ENCODE results near the gene LRRC1. TPM values are rescaled to one million over a fixed set of nuclear protein-coding genes. Genes with fewer than 3 reads are reported as not detected.

LRRC1 gene
- total RNA-seq, 1 experiment from 2014 or later = 10.3 TPM

GRCh38 chr6:53924821-53925422 is 130.1 kb downstream of the LRRC1 start:
- Histone ChIP-seq H3K23me2 (ENCODE audit: insufficient read length, low read depth, low read length, poor library complexity, severe bottlenecking) (no peaks in the 10 kb centered on the region), H2BK12ac (ENCODE audit: insufficient read length, low read depth, low read length) (no peak overlapping the region), H3K79me2 (ENCODE audit: insufficient read depth, low read length) (no peaks in the 10 kb centered on the region), H3K4me1 (ENCODE audit: insufficient read depth, low read length) (no peaks in the 10 kb centered on the region), H4K91ac (ENCODE audit: insufficient read length, low read depth, low read length) (no peak overlapping the region), H4K20me1 (ENCODE audit: control insufficient read depth, insufficient read depth, insufficient read length) (no peaks in the 10 kb centered on the region), H2AFZ (ENCODE audit: low read length) (no peak overlapping the region), H2BK20ac (ENCODE audit: low read depth, low read length, poor library complexity, severe bottlenecking) (no peak overlapping the region), H3K79me1 (ENCODE audit: insufficient read depth, low read depth, low read length, poor library complexity, severe bottlenecking) (no peaks in the 10 kb centered on the region), H3K56ac (ENCODE audit: insufficient read length, low read depth, low read length) (no peak overlapping the region), H3K9me3 (ENCODE audit: control insufficient read depth, low read depth, low read length) (no peaks in the 10 kb centered on the region), H3K18ac (ENCODE audit: insufficient read length, low read depth, low read length) (no peak overlapping the region), H3K27me3 (ENCODE audit: insufficient read depth, low read length) (no peaks in the 10 kb centered on the region), H2AK5ac (ENCODE audit: insufficient read length, low read length) (no peak overlapping the region), H3K4ac (ENCODE audit: low read depth, low read length) (no peak overlapping the region), H3K14ac (ENCODE audit: insufficient read depth, low read length) (no peak overlapping the region), H2BK120ac (ENCODE audit: low read depth, low read length, poor library complexity, severe bottlenecking) (no peak overlapping the region), H2BK15ac (ENCODE audit: low read depth, low read length) (no peak overlapping the region), H3K27ac (ENCODE audit: insufficient read length, low read depth, low read length) (no peak overlapping the region), H4K8ac (replicated peaks; ENCODE audit: insufficient read length, low read depth, low read length) (no peak overlapping the region), H3T11ph (ENCODE audit: low read length) (no peak overlapping the region), H2BK5ac (ENCODE audit: insufficient read length, low read length) (no peak overlapping the region), H4K5ac (ENCODE audit: insufficient read length, low read depth, low read length) (no peak overlapping the region), H3K9ac (ENCODE audit: extremely low read depth, insufficient read length, low read length) (no peak overlapping the region), H3K23ac (ENCODE audit: insufficient read length, low read depth, low read length) (no peak overlapping the region), H3K4me2 (ENCODE audit: insufficient read depth, insufficient read length, low read length) (no peak overlapping the region)
- peak overlapping the region in 1 of 3 experiments; percentile 30; a peak in 2 of 7 replicates for H3K27ac Mint-ChIP-seq
- peaks cover 5 to 8% of the 10 kb centered on the region in 2 experiments; a peak in 4 of 5 replicates for H3K9me3 Mint-ChIP-seq
- no peak overlapping the region for H3K4me3 Mint-ChIP-seq
- peaks cover 2% of the 10 kb centered on the region; the same call in 1 of the 2 replicates for H3K27me3 Mint-ChIP-seq (ENCODE audit: low read depth)
- WGBS (ENCODE audit: extremely low coverage, insufficient read length, low lambda C conversion rate) = no CpG with 5 or more reads among the region's 7 CpGs
- no peak for DNase-seq
- TF ChIP-seq, protein P1, sequence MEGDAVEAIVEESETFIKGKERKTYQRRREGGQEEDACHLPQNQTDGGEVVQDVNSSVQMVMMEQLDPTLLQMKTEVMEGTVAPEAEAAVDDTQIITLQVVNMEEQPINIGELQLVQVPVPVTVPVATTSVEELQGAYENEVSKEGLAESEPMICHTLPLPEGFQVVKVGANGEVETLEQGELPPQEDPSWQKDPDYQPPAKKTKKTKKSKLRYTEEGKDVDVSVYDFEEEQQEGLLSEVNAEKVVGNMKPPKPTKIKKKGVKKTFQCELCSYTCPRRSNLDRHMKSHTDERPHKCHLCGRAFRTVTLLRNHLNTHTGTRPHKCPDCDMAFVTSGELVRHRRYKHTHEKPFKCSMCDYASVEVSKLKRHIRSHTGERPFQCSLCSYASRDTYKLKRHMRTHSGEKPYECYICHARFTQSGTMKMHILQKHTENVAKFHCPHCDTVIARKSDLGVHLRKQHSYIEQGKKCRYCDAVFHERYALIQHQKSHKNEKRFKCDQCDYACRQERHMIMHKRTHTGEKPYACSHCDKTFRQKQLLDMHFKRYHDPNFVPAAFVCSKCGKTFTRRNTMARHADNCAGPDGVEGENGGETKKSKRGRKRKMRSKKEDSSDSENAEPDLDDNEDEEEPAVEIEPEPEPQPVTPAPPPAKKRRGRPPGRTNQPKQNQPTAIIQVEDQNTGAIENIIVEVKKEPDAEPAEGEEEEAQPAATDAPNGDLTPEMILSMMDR (conservative IDR thresholded peaks at IDR 0.05) = no peak
- H3K36me3 Mint-ChIP-seq (ENCODE audit: insufficient read depth in 1 of 3, low read depth in 3 of 3) = peaks cover 10 to 27% (median 17%) of the 10 kb centered on the region in 3 experiments
- H3K4me1 Mint-ChIP-seq = peaks cover 24 to 28% of the 10 kb centered on the region in 2 experiments

All from H9 (cell line).